GM18498 (cell line): ENCODE results near the gene CEP85.
A peak's percentile ranks its signal among the peaks of the same experiment; 100 is the strongest.

Experiments used
- ATAC-seq: cut with Tn5 transposase; IDR thresholded peaks from one replicate; pipeline ENCODE4 v1.9.1; 2021; ENCODE audit warnings: mild to moderate bottlenecking, moderate library complexity; ENCODE audit not compliant: unreplicated experiment

Gene CEP85

DNA sequence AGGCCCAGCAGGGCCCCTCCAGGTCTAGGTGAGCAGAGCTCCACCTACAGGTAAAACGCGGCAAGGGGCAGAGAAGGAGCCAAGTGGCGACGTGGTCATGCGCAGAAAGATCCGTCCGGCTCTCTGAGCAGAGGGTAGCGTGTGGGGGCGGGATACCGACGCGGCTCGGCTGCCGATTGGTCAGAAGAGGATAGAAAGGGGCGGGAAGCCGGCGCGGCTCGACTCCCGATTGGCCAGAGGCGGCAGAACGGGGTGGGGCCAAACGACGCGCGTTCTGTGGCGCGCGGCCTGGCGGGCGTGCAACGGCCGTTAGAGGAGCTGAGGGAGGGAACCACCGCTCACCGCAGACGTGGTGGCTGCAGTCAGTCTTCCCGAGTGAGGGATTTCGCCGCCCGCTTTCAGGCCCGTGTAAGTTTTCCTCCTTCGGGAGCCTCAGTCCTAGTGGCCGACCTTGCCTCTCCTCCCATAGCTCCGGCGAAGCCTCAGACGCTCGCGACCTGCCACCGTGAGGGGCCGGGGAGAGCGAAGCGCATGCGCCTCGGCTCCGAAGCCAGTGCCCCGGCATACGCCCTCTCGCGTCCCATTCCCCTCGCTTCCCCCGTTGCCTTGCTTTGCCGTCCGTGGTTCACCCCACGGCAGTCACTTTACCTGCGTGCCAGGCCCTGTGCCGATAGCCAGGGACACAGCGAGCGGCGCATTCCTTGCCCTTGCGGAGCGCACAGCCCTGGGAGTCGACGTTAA is at the start of gene CEP85:
Gene CEP85, plus strand, starts transcription at position 298 of the 741 bp plus-strand sequence. CDS start 5,584 bp downstream, outside the sequence.
- ATAC-seq = peak; percentile 92

- ATAC-seq = no peak
These were observed 49.1 kb upstream of the CEP85 start for GRCh38 chr1:26184883-26185282.

GRCh38 chr1:26187882-26188281 is 46.1 kb upstream of the CEP85 start:
- no peak for ATAC-seq

- no peak for ATAC-seq
These were observed 45.5 kb upstream of the CEP85 start for GRCh38 chr1:26188477-26188876.

DNA sequence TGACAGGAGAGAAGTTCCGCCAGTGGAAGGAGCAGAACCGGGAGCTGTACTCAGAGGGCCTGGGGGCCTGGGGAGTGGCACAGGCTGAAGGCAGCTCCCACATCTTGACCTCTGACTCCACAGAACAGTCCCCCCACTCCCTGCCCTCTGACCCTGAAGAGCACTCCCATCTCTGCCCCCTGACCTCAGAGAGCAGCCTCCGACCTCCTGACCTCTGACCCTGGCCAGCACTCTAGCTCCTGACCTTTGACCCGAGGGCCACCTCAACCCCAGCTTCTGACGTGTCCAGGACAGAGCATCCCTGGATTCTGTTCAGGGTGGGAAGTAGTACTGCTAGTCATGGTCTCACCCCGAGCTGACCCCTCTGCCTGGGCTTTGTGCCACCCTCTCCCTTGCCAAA is 44.7 kb upstream of the CEP85 start:
- ATAC-seq = no peak

GRCh38 chr1:26189751-26190275 is 44.2 kb upstream of the CEP85 start:
- ATAC-seq = no peak

- ATAC-seq = no peak
These were observed 43.5 kb upstream of the CEP85 start, which contains the start of gene CATSPER4 for GRCh38 chr1:26190373-26190987. TSS of gene CATSPER4 (plus strand) at chr1:26190602. CDS start at chr1:26190628, 26 bp downstream.

DNA sequence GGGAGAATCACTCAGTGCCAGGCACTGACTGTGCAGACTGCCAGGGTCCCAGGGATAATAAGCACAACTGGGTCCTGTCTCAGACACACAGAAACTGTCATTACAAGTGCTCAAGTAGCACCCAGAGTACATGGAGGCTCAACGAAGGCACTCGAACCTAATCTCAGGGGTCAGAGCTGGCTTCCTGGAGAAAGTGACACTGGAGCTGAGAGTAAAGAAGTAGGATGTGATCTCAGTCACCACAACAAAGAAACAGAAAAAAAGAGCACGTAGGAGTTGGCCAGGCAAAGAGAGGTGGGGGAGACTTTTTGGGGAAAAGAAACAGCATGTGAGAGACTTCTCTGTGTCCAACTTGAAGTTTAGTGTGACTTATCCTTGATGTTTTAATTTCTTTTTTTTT is 42.3 kb upstream of the CEP85 start:
- ATAC-seq = no peak

DNA sequence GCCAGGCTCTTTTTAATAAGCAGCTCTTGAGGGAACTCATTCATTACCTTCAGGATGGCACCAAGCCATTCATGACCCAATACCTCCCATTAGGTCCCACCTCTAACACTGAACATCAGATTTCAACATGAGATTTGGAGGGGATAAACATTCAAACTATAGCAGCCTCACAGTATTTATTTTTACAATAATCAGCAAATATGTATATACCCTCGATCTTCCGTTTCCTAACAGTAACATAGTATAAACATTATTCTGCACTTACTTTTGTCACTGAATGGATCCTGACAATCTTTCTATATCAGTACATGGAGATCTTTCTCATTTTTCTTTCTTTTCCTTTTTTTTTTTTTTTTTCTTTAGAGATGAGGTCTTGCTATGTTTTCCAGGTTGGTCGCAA is 38.2 kb upstream of the CEP85 start:
- ATAC-seq = no peak

GRCh38 chr1:26197301-26197700 is 36.7 kb upstream of the CEP85 start:
- no peak for ATAC-seq

DNA sequence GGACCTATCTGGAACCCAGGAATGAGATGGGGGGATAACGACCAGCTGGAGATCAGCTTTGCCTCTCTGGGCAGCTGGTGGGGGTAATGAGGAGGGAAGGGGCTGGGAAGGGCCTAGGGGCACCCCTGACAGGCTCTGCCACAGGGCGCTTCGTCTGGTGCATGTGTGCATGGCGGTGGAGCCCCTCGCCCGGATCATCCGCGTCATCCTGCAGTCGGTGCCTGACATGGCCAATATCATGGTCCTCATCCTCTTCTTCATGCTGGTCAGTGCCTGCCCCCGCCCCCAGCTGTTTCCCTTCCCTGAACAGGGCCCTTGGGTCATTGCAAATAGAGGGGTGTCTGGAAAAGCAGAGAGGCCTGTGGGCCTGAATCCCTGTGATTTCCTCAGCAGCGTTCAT is 36.2 kb upstream of the CEP85 start:
- no peak for ATAC-seq

- no peak for ATAC-seq
These were observed 33.6 kb upstream of the CEP85 start for GRCh38 chr1:26200413-26200812.

GRCh38 chr1:26203642-26204318 is 30.2 kb upstream of the CEP85 start:
- ATAC-seq = no peak

- no peak for ATAC-seq
These were observed 23.7 kb upstream of the CEP85 start for GRCh38 chr1:26210147-26210870.

DNA sequence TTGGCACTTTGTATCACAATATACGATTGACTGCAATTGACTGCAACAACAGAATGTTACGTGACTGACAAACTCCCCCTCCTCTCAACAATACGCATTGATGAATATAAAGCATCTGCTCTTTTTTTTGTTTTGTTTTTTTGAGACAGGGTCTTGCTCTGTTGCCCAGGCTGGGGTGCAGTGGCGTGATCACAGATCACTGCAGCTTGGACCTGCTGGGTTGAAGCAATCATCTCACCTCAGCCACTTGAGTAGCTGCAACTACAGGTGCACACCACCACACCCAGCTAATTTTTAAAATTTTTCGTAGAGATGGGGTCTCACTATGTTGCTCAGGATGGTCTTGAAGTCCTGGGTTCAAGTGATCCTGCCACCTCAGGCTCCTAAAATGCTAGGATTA is 21.3 kb upstream of the CEP85 start:
- no peak for ATAC-seq

GRCh38 chr1:26213335-26213905 is 20.6 kb upstream of the CEP85 start:
- ATAC-seq = no peak

DNA sequence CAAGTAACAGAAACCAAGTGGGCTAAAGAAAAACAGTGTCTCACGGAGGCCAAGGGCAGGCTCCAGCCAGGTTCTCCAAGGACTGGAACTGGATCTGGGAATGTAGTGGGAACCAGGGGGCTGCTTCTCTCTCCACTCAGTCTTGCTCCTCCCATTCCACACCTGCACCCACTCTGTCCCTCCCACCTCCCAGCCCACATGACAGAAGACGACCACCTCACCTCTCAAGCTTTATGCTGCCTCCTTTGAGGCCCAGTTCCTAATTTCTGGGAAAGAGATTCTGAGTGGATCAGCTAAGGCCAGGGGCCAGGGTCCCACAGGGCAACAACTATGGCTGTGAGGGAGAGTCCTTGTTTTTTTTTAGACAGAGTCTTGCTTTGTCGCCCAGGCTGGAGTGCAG is 18.8 kb upstream of the CEP85 start:
- ATAC-seq = no peak

- no peak for ATAC-seq
These were observed 15.0 kb upstream of the CEP85 start for GRCh38 chr1:26218906-26219494.

GRCh38 chr1:26220199-26220912 is 13.6 kb upstream of the CEP85 start:
- no peak for ATAC-seq

DNA sequence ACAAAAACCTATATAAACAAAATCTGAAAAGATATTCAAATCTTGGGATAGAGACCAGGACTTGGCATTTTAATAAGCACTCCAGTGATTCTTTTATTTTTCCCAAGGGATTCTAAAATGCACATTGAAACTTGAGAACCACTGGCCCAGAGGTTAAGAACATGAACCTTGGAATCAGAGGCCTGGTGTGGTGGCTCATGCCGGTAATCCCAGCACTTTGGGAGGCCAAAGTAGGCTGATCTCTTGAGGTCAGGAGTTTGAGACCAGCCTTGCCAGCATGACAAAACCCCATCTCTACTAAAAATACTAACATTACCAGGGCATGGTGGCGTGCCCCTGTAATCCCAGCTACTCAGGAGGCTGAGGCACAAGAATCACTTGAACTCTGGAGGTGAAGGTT is 12.9 kb upstream of the CEP85 start:
- ATAC-seq = no peak
